Transverse colon (tissue), 3 donors: ENCODE measurements around the gene KIAA0586.

Experiments used
- CTCF ChIP-seq, 5 experiments: fragments of 200-600 bp in 3 of 5; fragments of 450-650 bp in 2 of 5; sonication (generic) in 3 of 5; IDR thresholded peaks; 1 replicate in 2 of 5; 2 replicates in 3 of 5; pipeline ENCODE4 v1.5.1; 2016 to 2017; ENCODE audit warnings: antibody characterized with exemption in 5 of 5, inconsistent platforms in 3 of 5, mild to moderate bottlenecking in 2 of 5, moderate library complexity in 1 of 5
- EP300 ChIP-seq: sonication (generic); formaldehyde crosslinking; IDR thresholded peaks from one replicate; pipeline ENCODE4 v1.6.1; 2017; ENCODE audit warnings: antibody characterized with exemption, low read depth
- POLR2A ChIP-seq: fragments of 450-650 bp; IDR thresholded peaks from one replicate; pipeline ENCODE4 v1.6.1; 2016; ENCODE audit warnings: antibody characterized with exemption, mild to moderate bottlenecking, moderate library complexity

GRCh38 chr14:58460772-58461171 lies 33.3 kb downstream of the KIAA0586 start:
- TF ChIP-seq CTCF (IDR thresholded peaks at IDR 0.05), result no peak
- TF ChIP-seq EP300, result no peak
- TF ChIP-seq POLR2A, result no peak
